WERI-Rb-1 (cell line): Measurements from ENCODE around the gene PRKAR1B.

Experiments
- DNase-seq: peaks from one replicate; pipeline ENCODE4 v3.0.0-alpha.2; 2020
- H3K27ac ChIP-seq: fragments of 250-450 bp; sonication (Bioruptor Pico); 2 replicates; pipeline ENCODE4 v1.5.1; 2020; ENCODE audit warnings: mild to moderate bottlenecking, moderate library complexity
- H3K27me3 ChIP-seq: fragments of 250-450 bp; sonication (Bioruptor Pico); 2 replicates; pipeline ENCODE4 v1.5.1; 2021; ENCODE audit warnings: mild to moderate bottlenecking, low read depth, moderate library complexity; ENCODE audit not compliant: insufficient read depth, severe bottlenecking
- H3K36me3 ChIP-seq: fragments of 250-450 bp; sonication (Bioruptor Pico); 2 replicates; pipeline ENCODE4 v1.5.1; 2020; ENCODE audit warnings: mild to moderate bottlenecking, moderate library complexity
- H3K4me3 ChIP-seq: 2 replicates; pipeline ENCODE4 v1.5.1; 2011; ENCODE audit warnings: low read depth, mild to moderate bottlenecking, control low read depth, low read length
- H3K9me3 ChIP-seq: fragments of 250-450 bp; sonication (Bioruptor Pico); 2 replicates; pipeline ENCODE4 v1.5.1; 2021; ENCODE audit warnings: mild to moderate bottlenecking, moderate library complexity; ENCODE audit not compliant: severe bottlenecking
- TF ChIP-seq, protein P1 (sequence below): IDR thresholded peaks from 2 replicates; pipeline ENCODE4 v1.5.1; 2011; ENCODE audit warnings: low read depth, mild to moderate bottlenecking, control low read depth, inconsistent platforms, low read length

The PRKAR1B gene

GRCh38 chr7:571718-572415, 155.2 kb downstream of the PRKAR1B start:
- DNase-seq: no peak
- Histone ChIP-seq H3K9me3 (no peaks in the 10 kb centered on the region), H3K27me3 (no peaks in the 10 kb centered on the region), H3K27ac (no peak overlapping the region), H3K36me3 (no peaks in the 10 kb centered on the region), H3K4me3 (no peak overlapping the region)
- TF ChIP-seq, protein P1, sequence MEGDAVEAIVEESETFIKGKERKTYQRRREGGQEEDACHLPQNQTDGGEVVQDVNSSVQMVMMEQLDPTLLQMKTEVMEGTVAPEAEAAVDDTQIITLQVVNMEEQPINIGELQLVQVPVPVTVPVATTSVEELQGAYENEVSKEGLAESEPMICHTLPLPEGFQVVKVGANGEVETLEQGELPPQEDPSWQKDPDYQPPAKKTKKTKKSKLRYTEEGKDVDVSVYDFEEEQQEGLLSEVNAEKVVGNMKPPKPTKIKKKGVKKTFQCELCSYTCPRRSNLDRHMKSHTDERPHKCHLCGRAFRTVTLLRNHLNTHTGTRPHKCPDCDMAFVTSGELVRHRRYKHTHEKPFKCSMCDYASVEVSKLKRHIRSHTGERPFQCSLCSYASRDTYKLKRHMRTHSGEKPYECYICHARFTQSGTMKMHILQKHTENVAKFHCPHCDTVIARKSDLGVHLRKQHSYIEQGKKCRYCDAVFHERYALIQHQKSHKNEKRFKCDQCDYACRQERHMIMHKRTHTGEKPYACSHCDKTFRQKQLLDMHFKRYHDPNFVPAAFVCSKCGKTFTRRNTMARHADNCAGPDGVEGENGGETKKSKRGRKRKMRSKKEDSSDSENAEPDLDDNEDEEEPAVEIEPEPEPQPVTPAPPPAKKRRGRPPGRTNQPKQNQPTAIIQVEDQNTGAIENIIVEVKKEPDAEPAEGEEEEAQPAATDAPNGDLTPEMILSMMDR: no peak

DNA sequence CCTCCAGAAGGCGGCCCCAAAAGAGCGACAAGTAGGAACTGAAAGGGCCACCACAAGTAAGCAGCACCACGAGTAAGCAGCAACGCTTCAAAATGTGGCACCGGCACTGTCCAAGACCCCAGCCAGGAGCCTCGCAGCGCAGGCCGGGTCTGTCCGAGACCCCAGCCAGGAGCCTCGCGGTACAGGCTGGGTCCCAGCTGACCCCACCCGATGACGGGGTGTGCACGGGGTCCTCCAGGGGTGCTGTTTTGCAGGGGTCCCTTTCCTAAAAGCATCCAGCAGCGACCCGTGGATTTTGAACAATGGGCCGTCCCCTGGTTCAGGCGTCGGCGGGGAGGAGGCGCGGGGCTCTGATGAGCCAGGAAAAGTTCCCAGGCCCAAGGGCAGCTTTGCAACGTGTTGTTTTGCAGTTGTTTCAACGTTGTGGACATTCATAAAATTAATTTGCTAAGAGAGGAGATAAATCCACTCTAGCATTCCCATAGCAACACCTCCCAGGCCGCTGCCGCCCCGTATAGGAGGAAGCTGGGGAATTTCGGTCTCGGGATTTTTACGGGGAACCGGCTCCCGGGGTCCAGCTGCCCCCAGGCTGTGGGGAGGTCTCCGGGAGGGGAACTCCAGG, 155.9 kb downstream of the PRKAR1B start:
- Histone ChIP-seq H3K9me3 (no peaks in the 10 kb centered on the region), H3K36me3 (no peaks in the 10 kb centered on the region), H3K4me3 (no peak overlapping the region), H3K27ac (no peak overlapping the region), H3K27me3 (no peaks in the 10 kb centered on the region)
- no peak for DNase-seq
- TF ChIP-seq, protein P1: no peak

DNA sequence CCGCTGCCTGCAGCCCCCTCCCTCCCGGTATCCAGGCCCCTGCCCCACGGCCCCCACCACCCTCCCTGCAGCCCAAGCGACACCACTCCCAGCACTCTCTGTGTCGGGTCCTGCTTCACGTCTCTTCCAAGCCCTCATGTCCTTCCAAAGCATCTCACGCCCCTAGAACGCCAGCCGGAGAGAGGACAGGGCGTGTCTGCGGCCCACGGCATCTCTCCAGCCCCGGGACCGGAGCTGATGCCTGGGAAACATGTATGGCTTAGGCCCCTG, 156.3 kb downstream of the PRKAR1B start:
- Histone ChIP-seq H3K27me3 (no peaks in the 10 kb centered on the region), H3K36me3 (no peaks in the 10 kb centered on the region), H3K9me3 (no peaks in the 10 kb centered on the region), H3K27ac (no peak overlapping the region), H3K4me3 (no peak overlapping the region)
- no peak for DNase-seq
- TF ChIP-seq, protein P1: no peak

DNA sequence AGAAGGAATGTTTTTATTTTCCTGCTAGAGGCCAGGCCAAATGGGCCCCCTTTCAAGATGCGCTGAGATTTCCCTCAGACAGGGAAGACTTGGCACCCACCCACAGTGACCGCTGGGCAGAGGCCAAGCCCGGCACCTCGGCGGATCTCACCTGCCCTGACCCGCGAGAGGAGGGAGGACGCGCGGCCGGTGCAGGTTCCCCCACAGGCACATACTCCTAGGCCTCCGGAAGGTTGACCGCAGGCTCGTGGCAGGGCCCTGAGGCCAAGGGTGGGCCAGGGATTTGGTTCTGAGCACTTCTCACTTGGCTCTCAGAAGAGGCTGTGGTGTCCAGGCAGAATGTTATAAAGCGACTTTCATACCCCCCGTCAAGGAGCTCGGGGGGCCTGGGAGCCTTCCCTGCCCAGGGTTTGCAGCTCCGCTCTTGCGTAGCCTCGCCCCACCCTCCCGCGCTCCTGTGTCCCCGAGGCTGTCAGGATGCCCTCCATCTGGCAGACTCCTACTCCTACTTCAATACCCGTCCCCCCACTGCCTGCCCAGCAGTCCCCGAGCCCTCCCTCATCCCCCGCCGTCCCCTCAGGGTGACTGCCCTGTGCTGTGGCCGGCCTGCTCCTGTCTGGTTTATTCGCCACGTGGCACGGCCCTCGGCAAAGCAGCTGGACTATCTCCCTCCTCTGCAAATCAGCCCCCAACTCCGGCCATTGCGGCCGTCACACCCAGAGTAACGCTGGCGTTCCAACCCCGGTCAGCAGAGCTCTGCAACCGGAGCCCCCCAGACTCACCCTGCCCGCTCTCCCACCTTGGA, 156.9 kb downstream of the PRKAR1B start:
- no peaks in the 10 kb centered on the region for H3K36me3 ChIP-seq
- DNase-seq: no peak
- TF ChIP-seq, protein P1: no peak
- no peaks in the 10 kb centered on the region for H3K9me3 ChIP-seq
- H3K27ac ChIP-seq: no peak overlapping the region
- no peaks in the 10 kb centered on the region for H3K27me3 ChIP-seq
- no peak overlapping the region for H3K4me3 ChIP-seq

DNA sequence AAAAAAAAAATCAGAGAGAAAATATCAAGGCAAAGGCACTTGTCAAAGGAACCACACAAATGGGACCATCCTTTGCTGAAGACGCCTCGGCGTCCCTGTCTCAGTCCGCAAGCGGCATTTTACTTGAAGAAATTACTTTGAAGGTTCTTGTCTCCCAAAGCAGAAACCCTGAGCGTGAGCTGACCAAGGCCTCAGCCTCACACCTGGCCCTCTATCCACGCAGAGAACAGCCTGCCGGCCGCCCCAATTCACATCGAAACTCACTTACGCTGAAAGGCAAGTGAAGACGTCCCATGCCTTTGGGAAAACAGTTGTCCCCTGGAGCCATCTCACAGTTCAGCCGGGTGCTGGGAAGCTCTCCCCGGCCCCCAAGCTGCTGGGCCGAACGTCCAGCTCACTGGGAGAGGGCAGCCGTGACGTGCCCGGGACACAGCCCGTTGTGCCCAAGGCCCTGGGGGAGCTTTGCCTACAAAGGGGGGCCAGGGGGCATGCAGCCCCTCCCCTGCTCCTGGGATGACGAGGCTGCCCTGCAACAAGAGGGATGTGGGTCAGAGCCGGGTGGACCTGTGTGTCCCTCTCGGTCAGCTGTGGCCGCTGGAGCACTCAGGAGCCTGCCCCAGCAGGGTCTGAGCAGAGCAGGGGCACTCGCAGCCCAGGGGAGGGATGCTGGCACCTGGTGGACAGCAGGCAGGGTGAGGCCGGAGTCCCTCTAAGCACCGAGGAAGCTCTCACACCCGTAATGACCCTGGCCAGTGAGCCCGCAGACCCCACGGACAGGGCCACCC, 157.8 kb downstream of the PRKAR1B start:
- Histone ChIP-seq H3K4me3 (no peak overlapping the region), H3K27me3 (no peaks in the 10 kb centered on the region), H3K36me3 (no peaks in the 10 kb centered on the region), H3K27ac (no peak overlapping the region), H3K9me3 (no peaks in the 10 kb centered on the region)
- TF ChIP-seq, protein P1: no peak
- DNase-seq: no peak
